ENCODE measurements around the gene POC1B.
A peak's percentile ranks its signal among the peaks of the same experiment; 100 is the strongest.

Gene POC1B

DNA sequence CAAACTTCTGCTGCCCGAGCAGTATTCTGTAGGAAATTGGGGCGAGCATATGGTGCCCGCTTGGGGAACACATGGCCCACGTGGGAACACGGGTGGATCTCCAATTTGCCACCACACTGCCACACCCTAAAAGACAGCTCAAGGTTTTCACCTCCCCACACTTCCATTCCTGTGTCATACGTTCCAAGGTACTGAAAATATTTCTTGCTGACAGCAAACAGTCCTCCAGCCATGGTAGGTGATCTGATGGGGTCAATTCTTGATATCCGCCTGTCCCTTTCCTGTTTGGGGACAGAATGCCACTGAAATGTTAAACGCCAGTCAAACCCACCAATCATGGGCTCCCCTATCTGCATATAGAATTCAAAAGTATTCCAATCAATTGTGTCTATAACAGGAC lies 2.5 kb downstream of the POC1B start:
- H3K9ac ChIP-seq (ENCODE audit: low read depth in 1 of 2, low read length in 2 of 2) = peak overlapping the region; percentile 82 to 92
- H3K36me3 ChIP-seq (ENCODE audit: control insufficient read depth in 1 of 2, insufficient read depth in 2 of 2, low read length in 2 of 2) = no peaks in the 10 kb centered on the region
- no peaks in the 10 kb centered on the region for H3K27me3 ChIP-seq (ENCODE audit: control insufficient read depth in 1 of 2, insufficient read depth in 2 of 2, low read length in 2 of 2)
- H3K9me3 ChIP-seq (ENCODE audit: control insufficient read depth in 1 of 2, low read length in 2 of 2) = no peaks in the 10 kb centered on the region
- H3K27ac ChIP-seq (ENCODE audit: low read depth, low read length) = no peak overlapping the region
- H3K4me3 ChIP-seq (ENCODE audit: low read depth in 1 of 2, low read length in 2 of 2) = peak overlapping the region; percentile 77 to 100
- H3K4me1 ChIP-seq (ENCODE audit: control insufficient read depth in 1 of 2, insufficient read depth in 2 of 2, low read length in 2 of 2) = peaks cover 34 to 37% of the 10 kb centered on the region in 2 donors

DNA sequence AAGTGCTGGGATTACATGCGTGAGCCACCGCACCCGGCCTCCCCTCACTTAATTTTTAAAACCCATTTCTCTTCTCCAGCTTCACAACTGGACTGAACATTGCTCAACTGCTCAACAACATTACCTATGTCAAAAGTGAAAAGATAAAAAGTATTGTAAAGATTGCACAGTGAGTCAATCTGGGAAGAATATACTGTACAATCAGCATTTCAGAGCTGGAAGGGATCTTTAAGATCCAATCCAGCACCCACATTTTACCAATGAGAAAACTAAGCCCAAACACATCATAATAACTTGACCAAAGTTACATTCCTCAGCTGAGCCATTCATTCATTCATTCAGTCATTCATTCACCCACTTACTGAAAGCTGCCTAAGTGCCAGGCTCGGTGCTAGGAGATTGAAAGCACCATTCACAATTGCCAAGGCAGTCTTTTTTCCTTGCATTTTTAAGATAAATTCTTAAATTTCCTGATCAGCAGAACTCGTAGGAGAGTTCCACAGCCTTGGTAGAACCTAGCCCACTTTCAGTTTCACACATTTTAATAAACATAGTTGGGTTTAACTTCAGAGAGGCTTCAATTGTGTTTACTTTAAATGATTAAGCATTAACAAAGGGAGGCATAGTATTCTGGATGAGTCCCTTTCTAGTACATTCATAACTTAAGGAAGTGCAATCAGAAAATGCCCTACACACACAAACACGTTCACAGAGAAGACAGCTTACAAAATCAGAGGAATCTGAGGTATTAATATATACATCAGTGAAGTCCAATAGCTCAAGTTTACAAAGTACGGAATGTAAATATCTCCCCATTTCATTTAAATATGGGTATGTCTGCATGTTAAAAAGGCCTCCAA lies 4.3 kb downstream of the POC1B start:
- Histone ChIP-seq H3K27me3 (ENCODE audit: control insufficient read depth in 1 of 2, insufficient read depth in 2 of 2, low read length in 2 of 2) (no peaks in the 10 kb centered on the region), H3K9me3 (ENCODE audit: control insufficient read depth in 1 of 2, low read length in 2 of 2) (no peaks in the 10 kb centered on the region), H3K36me3 (ENCODE audit: control insufficient read depth in 1 of 2, insufficient read depth in 2 of 2, low read length in 2 of 2) (no peaks in the 10 kb centered on the region), H3K27ac (ENCODE audit: low read depth, low read length) (peak overlapping the region; percentile 4), H3K4me3 (ENCODE audit: low read depth in 1 of 2, low read length in 2 of 2) (peak overlapping the region; percentile 77 to 100), H3K4me1 (ENCODE audit: control insufficient read depth in 1 of 2, insufficient read depth in 2 of 2, low read length in 2 of 2) (peaks cover 24 to 27% of the 10 kb centered on the region in 2 donors), H3K9ac (ENCODE audit: low read depth in 1 of 2, low read length in 2 of 2) (peak overlapping the region; percentile 35 to 82)

- Histone ChIP-seq H3K36me3 (ENCODE audit: control insufficient read depth in 1 of 2, insufficient read depth in 2 of 2, low read length in 2 of 2) (no peaks in the 10 kb centered on the region), H3K27ac (ENCODE audit: low read depth, low read length) (no peak overlapping the region), H3K4me3 (ENCODE audit: low read depth in 1 of 2, low read length in 2 of 2) (no peak overlapping the region), H3K27me3 (ENCODE audit: control insufficient read depth in 1 of 2, insufficient read depth in 2 of 2, low read length in 2 of 2) (no peaks in the 10 kb centered on the region), H3K9ac (ENCODE audit: low read depth in 1 of 2, low read length in 2 of 2) (no peak overlapping the region), H3K4me1 (ENCODE audit: control insufficient read depth in 1 of 2, insufficient read depth in 2 of 2, low read length in 2 of 2) (peaks cover 7 to 16% of the 10 kb centered on the region in 2 donors), H3K9me3 (ENCODE audit: control insufficient read depth in 1 of 2, low read length in 2 of 2) (no peaks in the 10 kb centered on the region)
These were observed 8.1 kb downstream of the POC1B start for GRCh38 chr12:89517720-89518119.

DNA sequence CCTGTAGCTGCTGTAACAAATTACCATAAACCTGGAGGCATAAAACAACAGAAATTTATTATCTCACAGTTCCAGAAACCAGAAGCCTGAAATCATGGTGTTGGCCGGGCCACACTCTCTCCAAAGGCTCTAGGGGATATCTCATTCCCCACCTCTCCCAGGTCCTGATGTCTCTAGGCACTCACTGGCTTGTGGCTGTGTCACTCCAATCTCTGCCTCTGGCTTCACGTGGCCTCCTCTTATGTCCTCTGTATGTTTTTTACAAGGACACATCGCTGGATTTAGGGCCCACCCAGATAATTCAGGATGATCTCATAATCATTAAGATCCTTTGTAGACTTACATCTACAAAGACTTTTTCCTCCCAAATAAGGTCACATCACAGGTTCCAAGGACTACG lies 9.2 kb downstream of the POC1B start:
- no peaks in the 10 kb centered on the region for H3K27me3 ChIP-seq (ENCODE audit: control insufficient read depth in 1 of 2, insufficient read depth in 2 of 2, low read length in 2 of 2)
- H3K9me3 ChIP-seq (ENCODE audit: control insufficient read depth in 1 of 2, low read length in 2 of 2) = no peaks in the 10 kb centered on the region
- no peak overlapping the region for H3K27ac ChIP-seq (ENCODE audit: low read depth, low read length)
- H3K36me3 ChIP-seq (ENCODE audit: control insufficient read depth in 1 of 2, insufficient read depth in 2 of 2, low read length in 2 of 2) = no peaks in the 10 kb centered on the region
- no peak overlapping the region for H3K9ac ChIP-seq (ENCODE audit: low read depth in 1 of 2, low read length in 2 of 2)
- peaks cover 3 to 24% of the 10 kb centered on the region in 2 donors for H3K4me1 ChIP-seq (ENCODE audit: control insufficient read depth in 1 of 2, insufficient read depth in 2 of 2, low read length in 2 of 2)
- H3K4me3 ChIP-seq (ENCODE audit: low read depth in 1 of 2, low read length in 2 of 2) = no peak overlapping the region

- no peak overlapping the region for H3K9ac ChIP-seq (ENCODE audit: low read depth in 1 of 2, low read length in 2 of 2)
- no peak overlapping the region for H3K4me3 ChIP-seq (ENCODE audit: low read depth in 1 of 2, low read length in 2 of 2)
- H3K4me1 ChIP-seq (ENCODE audit: control insufficient read depth in 1 of 2, insufficient read depth in 2 of 2, low read length in 2 of 2) = peaks cover 5 to 27% of the 10 kb centered on the region in 2 donors
- H3K27ac ChIP-seq (ENCODE audit: low read depth, low read length) = no peak overlapping the region
- H3K27me3 ChIP-seq (ENCODE audit: control insufficient read depth in 1 of 2, insufficient read depth in 2 of 2, low read length in 2 of 2) = no peaks in the 10 kb centered on the region
- H3K36me3 ChIP-seq (ENCODE audit: control insufficient read depth in 1 of 2, insufficient read depth in 2 of 2, low read length in 2 of 2) = no peaks in the 10 kb centered on the region
- H3K9me3 ChIP-seq (ENCODE audit: control insufficient read depth in 1 of 2, low read length in 2 of 2) = no peaks in the 10 kb centered on the region
These were observed 11.1 kb downstream of the POC1B start for GRCh38 chr12:89514751-89515150.

DNA sequence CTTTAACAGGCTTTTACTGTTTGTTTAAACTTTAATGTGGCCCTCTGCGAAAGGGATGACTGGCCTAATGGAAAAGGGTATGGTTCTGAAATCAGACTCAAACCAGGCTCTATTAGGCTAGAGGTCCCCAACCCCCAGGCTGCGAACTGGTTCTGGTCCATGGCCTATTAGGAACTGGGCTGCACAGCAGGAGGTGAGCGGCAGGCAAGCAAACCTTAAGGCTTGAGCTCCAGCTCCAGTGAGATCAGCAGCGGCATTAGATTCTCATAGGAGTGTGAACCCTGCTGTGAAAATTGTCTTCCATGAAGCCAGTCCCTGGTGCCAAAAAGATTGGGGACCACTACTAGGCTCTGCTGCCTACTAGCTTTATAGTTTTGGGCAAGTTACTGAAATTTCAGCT lies 12.3 kb downstream of the POC1B start:
- H3K9me3 ChIP-seq (ENCODE audit: control insufficient read depth in 1 of 2, low read length in 2 of 2) = no peaks in the 10 kb centered on the region
- no peak overlapping the region for H3K9ac ChIP-seq (ENCODE audit: low read depth in 1 of 2, low read length in 2 of 2)
- no peak overlapping the region for H3K27ac ChIP-seq (ENCODE audit: low read depth, low read length)
- no peaks in the 10 kb centered on the region for H3K27me3 ChIP-seq (ENCODE audit: control insufficient read depth in 1 of 2, insufficient read depth in 2 of 2, low read length in 2 of 2)
- H3K4me3 ChIP-seq (ENCODE audit: low read depth in 1 of 2, low read length in 2 of 2) = no peak overlapping the region
- no peaks in the 10 kb centered on the region for H3K36me3 ChIP-seq (ENCODE audit: control insufficient read depth in 1 of 2, insufficient read depth in 2 of 2, low read length in 2 of 2)
- peaks cover 5 to 19% of the 10 kb centered on the region in 2 donors for H3K4me1 ChIP-seq (ENCODE audit: control insufficient read depth in 1 of 2, insufficient read depth in 2 of 2, low read length in 2 of 2)

GRCh38 chr12:89507015-89507824 lies 18.6 kb downstream of the POC1B start:
- no peaks in the 10 kb centered on the region for H3K36me3 ChIP-seq (ENCODE audit: control insufficient read depth in 1 of 2, insufficient read depth in 2 of 2, low read length in 2 of 2)
- H3K4me1 ChIP-seq (ENCODE audit: control insufficient read depth in 1 of 2, insufficient read depth in 2 of 2, low read length in 2 of 2) = peaks cover 22 to 33% of the 10 kb centered on the region in 2 donors
- no peak overlapping the region for H3K4me3 ChIP-seq (ENCODE audit: low read depth in 1 of 2, low read length in 2 of 2)
- no peak overlapping the region for H3K9ac ChIP-seq (ENCODE audit: low read depth in 1 of 2, low read length in 2 of 2)
- no peaks in the 10 kb centered on the region for H3K27me3 ChIP-seq (ENCODE audit: control insufficient read depth in 1 of 2, insufficient read depth in 2 of 2, low read length in 2 of 2)
- H3K9me3 ChIP-seq (ENCODE audit: control insufficient read depth in 1 of 2, low read length in 2 of 2) = no peaks in the 10 kb centered on the region
- H3K27ac ChIP-seq (ENCODE audit: low read depth, low read length) = no peak overlapping the region

DNA sequence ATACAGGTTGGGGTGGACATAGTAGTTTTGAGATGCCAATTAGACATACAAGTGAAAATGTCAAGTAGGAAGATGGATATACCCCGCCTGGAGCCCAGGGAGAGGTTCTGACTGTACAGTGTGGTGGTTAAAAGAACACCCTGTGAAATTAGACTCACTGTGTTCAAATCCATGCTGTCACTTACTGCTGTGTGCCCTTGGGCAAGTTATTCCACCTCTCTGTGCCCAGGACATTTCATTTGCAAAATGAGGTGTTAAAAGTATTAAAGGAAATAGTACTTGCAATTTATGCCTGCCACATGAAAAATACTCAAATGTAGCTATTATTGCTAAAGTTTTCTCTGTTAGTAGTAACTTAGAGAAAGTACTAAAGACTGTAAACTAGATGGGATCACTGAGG lies 19.8 kb downstream of the POC1B start:
- Histone ChIP-seq H3K9me3 (ENCODE audit: control insufficient read depth in 1 of 2, low read length in 2 of 2) (no peaks in the 10 kb centered on the region), H3K36me3 (ENCODE audit: control insufficient read depth in 1 of 2, insufficient read depth in 2 of 2, low read length in 2 of 2) (no peaks in the 10 kb centered on the region), H3K27me3 (ENCODE audit: control insufficient read depth in 1 of 2, insufficient read depth in 2 of 2, low read length in 2 of 2) (no peaks in the 10 kb centered on the region), H3K4me1 (ENCODE audit: control insufficient read depth in 1 of 2, insufficient read depth in 2 of 2, low read length in 2 of 2) (peaks cover 22 to 30% of the 10 kb centered on the region in 2 donors), H3K27ac (ENCODE audit: low read depth, low read length) (no peak overlapping the region), H3K9ac (ENCODE audit: low read depth in 1 of 2, low read length in 2 of 2) (no peak overlapping the region), H3K4me3 (ENCODE audit: low read depth in 1 of 2, low read length in 2 of 2) (no peak overlapping the region)

DNA sequence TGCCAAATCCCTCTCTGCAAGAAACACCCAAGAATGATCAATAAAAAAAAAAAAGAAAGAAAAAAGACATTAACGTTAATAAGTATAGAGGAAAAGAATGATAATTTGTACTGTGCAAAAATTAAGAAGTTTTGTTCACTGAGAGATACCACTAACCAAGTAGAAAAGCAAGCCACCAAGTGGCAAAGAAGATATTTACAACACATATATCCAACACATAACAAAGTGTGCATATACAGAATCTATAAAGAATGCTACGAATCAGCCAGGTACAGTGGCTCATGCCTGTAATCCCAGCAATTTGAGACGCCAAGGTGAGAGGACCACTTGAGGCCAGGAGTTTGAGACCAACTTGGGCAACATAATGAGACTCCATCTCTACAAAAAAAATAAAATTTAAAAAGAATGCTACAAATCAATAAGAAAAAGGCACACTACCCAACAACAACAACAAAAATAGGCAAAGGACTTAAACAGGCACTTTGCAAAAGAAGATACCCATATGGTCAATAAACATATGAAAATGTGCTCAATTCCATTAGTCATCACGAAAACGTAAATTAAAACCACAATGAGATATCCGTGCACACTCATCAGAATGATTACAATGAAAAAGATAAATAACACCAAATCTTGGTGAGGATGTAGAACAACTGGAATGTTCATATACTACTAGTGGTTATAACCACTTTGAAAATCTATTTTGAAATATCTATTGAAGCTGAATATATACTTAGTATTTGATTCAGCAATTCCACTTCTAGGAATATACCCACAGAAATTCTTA lies 21.1 kb downstream of the POC1B start:
- Histone ChIP-seq H3K4me3 (ENCODE audit: low read depth in 1 of 2, low read length in 2 of 2) (no peak overlapping the region), H3K9me3 (ENCODE audit: control insufficient read depth in 1 of 2, low read length in 2 of 2) (no peaks in the 10 kb centered on the region), H3K27me3 (ENCODE audit: control insufficient read depth in 1 of 2, insufficient read depth in 2 of 2, low read length in 2 of 2) (no peaks in the 10 kb centered on the region), H3K27ac (ENCODE audit: low read depth, low read length) (no peak overlapping the region), H3K4me1 (ENCODE audit: control insufficient read depth in 1 of 2, insufficient read depth in 2 of 2, low read length in 2 of 2) (peaks cover 17 to 21% of the 10 kb centered on the region in 2 donors), H3K9ac (ENCODE audit: low read depth in 1 of 2, low read length in 2 of 2) (no peak overlapping the region), H3K36me3 (ENCODE audit: control insufficient read depth in 1 of 2, insufficient read depth in 2 of 2, low read length in 2 of 2) (peaks cover 0 to 2% of the 10 kb centered on the region in 2 donors)

Data from duodenal mucosa (tissue), 2 donors.